Brain pericyte (primary cell): Measurements from ENCODE around the gene TEC.

Experiments
- DNase-seq: peaks from one replicate; pipeline ENCODE4 v3.0.0-alpha.2; 2012; ENCODE audit warnings: low read depth, low spot score

Gene TEC

DNA sequence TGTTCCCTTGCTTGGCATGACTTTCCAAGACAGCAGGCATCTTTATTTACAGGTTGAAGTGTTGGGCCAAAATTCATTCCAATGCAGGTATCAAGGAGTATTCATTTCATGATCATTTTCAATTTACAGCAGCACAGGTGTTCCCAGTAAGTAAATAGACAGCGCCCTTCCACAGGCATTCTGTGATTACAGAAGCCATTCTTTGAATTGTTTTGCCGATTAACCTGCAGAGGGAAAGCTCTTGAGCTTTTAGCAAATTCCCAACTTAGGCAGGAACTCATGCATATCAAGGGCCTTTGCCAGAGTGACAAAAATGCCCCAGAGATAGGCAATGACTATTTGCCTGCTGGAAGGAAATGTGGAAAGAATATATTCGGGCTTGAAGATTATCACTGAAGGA is 142.4 kb downstream of the TEC start:
- DNase-seq, result no peak

DNA sequence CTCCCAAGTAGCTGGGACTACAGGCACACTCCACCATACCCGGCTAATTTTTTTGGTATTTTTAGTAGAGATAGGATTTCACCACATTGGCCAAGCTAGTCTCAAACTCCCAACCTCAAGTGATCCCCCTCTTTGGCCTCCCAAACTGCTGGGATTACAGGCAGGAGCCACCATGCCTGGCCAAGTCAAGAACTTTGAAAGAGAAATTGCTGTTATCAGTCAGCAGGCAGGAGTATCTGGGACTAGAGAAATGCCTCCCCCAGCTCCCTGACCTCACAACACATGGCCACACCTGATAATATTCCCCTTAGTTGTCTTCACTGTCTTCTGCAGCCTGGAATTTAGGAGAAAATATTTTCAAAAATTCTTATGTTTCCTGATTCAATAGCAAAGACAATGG is 143.0 kb downstream of the TEC start:
- no peak for DNase-seq

DNA sequence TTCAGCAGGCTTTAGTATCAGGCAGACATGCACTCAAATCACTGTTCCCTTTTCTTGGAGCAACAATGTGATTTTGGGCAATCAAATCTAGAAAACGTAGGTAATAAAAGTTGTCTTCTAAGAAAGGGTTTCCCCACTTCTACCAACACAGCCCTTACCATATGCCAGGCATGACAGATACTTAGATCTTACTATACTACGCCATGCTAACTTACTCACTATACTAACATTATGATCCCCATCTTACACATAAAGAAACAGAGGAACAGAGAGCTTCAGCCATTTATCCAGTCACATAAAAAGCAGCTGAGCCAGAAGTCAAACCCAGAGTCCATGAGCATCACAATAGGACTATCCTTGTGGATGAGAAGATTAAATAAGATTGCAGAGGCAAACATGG is 144.8 kb downstream of the TEC start:
- no peak for DNase-seq

DNA sequence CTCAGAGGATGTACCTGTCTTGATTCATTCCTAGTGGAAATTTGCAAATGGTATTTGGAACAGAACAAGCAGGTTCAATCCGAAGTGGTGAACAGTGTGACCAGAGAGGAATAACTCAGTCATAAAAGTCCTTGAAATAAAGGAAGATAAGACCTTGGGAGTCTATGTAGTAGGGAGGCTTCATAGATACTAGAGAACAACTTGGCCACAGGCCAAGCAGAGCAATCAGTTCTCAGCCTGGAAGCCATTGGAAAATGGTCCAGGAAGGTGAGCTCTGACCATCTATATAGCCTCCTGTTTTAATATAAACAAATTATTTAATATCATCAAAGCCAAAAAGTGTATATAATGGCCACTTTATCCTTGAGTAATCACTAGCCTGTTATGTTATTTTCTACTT is 146.9 kb downstream of the TEC start:
- no peak for DNase-seq

DNA sequence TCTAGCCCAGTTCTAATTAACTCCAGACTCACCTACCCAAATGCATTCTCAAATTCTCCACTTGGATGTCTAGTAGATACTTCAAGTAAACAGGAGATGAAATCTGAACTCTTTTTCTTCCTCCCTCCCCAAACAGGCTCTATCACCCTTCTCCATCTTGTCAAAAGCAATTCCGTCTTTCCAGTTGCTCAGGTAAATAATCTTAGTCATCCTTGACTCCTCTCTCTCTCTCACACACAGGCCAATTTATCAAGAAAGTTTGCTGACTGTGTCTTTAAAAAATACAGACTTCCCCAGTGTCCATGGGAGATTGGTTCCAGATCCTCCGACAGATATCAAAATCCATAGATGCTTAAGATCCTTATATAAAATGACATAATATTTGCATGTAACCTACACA is 148.5 kb downstream of the TEC start:
- DNase-seq, result no peak

DNA sequence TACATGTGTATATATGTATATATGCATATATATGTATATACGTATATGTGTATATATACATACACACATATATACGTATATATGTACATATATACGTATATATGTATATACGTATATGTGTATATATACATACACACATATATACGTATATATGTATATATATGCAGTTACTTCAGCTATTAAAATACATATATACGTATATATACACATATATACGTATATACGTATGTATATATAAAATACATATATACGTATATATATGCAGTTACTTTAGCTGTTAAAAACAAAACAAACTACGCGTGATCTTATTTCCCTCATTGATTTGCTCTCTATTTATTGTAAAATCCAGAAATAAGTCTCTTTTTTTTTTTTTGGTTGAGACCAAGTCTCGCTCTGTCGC is 149.5 kb downstream of the TEC start:
- DNase-seq, result no peak

DNA sequence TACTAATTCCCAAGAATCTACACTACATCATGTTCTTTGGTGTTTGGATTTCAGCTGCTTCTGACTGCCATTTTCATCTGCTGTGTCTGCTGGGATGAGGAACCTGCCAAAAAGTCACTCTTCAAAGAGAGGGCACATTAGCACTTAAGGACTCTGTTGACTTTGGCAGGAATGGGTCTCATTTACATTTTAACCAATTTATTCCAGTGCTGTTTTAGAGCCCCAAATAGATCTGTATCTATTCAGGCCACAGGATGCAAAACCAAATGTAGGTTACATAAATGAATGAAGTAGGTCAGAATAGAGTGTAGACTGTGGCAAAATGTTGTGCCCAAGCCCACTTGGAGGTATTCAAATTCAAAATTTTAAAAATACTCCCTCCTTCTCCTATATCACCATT is 150.0 kb downstream of the TEC start:
- no peak for DNase-seq

DNA sequence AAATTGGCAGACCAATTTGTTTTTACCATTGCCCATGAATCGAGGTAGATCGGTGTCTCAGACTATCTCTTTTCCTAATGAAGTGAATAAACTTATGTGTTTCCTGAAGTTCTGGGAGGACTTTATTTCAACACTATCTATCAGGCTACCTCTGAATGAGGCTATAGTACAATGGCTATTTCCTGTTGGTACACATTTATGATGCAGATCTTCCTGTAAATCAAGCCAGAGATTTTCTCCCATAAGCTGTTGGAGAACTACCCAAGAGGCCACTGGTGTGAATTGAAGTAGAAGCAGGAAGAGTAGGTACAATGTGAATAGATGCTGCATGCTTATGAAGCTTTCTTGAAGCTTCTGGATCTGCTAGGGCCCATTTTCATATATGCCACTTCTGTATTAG is 151.6 kb downstream of the TEC start:
- DNase-seq, result no peak

DNA sequence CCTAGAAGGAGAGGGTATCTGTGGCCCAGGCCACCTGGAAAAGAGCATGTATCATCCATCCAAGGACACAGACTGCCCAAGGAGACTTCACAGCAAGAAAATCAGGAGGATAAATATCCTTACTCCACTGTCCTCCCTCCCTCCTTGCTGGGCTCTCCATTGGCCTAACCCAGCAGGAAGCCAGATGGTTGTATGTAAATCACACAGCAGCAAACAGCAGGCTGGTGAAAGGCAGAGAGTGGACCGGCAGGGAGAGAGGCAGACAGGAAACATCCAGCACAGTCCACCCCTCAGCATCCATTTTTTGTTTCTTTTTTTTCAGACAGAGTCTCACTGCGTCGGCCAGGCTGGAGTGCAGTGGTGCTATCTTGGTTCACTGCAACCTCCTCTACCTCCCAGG is 153.1 kb downstream of the TEC start:
- DNase-seq, result no peak

DNA sequence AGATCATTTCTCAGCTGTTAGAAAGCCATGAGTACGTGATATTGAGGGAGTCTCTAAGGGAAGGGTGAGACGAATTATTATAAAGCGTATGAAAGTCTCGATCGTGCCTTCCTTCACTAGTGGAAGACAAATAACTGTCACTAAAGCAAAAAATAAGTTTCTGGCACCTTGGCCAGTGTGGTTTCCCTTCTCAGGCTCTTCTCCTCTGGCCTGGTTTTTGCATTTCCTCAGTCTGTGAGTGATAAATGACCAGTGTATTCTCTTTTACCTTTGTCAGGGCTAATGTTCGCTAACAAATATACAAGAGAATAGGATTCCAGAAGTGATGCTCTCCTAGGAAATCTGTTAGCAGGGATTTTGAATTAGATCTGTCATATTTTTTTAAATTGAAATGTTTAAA is 155.2 kb downstream of the TEC start:
- no peak for DNase-seq

DNA sequence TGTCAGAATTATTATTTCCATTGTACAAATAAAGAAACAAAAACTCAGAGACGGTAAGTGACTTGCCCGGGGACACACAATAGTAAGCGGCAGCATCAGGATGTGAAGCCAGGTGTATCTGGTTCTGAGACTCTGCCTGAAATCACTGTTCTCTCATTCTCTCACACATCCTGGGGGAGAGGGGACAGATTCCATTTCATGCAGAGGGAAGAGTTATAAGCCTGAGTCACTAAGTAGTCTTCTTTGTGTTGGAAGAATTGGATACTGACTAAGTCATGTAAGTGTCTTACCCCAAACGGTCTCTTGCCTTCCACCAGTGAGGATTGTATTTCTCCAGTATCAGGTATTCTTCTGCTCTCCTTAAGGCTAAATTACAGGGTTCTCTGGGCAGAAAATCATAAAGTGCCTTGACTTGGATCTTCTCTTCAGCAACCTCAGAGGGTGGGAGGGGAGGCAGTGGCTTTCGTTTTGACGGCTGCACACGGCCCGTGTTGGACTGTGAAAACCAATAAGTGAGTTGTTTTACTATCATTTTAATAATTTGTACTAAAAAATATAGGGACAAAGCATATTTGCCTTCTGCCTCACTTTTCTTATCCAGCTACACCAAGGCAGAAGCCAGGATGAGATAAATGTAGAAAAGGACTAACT is 157.5 kb downstream of the TEC start:
- DNase-seq, result no peak

DNA sequence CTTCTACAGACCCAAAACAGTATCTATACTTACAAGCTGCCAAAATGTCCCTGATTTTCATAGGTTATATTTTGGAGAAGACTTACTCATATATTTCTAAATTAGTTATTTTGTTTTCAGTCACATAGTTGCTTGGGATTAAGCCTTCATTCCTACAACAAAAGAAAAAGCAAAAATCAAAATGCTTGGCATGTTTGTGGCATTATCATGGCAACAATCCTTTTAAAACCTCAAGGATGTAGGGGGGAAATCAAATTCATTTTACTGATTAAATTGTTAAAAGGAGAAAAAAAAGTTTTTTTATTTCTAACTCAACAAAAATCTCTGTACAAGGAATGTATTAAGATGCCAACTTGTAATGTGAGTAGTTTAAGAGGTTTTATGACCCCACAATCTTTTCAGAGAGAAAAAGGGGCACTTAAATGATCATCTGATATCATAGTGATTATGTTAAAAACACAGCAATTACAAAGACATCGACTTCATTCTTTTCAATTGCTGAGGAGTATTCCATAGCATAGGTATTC is 159.1 kb downstream of the TEC start:
- no peak for DNase-seq

DNA sequence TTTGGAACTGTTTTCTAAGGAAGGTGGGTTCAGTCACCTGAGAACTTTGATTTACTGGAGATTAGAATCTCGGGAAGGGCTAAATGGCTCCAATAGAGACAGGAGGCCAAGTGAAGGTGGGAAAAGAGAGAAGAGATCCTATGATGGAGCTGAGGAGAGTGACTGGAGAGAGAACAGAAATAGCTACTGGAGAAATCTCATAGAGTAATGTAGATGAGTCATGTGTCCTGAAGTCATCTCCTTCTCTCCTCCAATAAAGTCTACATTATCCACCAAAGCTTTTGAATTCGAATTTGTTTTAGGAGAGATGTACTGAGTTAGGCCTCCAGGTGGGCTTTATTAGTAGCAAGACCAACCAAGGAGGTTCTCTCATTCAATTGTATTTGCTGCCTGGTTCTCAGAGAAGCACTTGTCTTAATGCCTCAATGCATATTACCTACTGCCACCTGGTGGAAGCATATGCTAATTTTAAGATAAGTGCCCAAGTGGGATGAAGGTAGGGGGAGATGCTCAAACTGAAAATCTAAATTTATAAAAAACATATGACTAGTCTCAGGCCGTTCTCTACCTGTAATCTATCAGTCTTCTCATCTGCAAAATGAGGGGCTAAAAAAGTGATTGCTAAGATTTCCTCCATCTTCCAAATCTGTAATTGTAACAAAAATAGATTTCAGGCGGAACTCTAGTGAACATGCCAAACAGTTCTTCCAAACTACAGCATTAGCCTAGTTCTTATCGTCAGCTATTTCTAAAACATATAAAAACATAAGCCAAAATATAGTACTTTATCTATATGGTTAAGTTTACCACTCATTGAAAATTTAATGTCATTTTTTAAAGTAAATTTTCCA is 160.0 kb downstream of the TEC start:
- DNase-seq, result no peak

DNA sequence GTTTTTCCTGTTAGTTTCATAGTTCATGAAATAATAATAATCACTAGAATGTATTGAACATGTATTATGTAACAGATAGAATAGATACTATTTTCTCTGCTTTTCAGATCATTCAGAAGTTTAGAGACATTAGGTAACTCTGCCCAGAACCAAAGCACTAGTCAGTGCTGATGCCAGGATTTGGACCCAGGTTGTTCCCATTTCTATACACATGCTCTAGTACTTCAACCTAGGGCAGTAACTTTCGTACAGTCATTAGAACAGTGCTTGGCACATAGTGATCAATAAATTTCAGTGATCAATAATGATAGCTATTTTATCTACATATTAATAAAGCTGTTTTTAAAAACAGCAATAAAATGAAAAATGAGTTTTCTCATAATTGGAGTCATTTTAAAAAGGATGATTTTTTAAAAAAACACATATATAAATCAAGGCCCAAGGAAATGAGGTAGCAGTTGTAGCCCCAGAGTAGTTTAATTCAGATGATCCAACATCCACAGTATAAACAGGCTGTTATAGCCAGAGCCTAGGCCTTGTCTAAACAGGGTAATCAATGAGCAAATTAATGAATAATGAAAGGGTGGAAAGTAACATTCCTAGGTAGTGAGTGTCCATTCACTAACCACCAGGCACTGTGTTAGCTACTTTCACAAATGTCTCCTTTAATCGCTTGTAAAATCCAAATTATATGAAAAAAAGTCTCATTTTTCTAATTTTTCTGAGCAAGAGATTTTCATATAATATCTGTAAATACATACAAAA is 161.1 kb downstream of the TEC start:
- no peak for DNase-seq

DNA sequence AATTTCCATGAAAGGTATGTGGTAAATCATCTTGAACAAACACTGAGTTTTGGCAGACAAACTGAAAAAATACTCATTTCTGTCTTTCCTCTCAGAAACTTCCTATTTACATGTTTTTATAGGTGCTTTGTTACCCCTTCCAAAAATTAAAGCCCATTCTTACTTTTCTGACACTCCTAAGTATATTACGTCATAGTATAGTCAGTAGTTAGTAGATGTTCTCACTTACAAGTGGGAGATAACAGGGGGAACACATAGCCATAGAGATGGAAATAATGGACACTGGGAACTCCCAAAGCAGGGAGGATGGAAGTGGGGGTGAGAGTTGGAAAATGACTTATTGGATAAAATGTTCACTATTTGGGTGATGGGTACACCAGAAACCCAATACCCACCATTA is 164.4 kb downstream of the TEC start:
- DNase-seq, result no peak

DNA sequence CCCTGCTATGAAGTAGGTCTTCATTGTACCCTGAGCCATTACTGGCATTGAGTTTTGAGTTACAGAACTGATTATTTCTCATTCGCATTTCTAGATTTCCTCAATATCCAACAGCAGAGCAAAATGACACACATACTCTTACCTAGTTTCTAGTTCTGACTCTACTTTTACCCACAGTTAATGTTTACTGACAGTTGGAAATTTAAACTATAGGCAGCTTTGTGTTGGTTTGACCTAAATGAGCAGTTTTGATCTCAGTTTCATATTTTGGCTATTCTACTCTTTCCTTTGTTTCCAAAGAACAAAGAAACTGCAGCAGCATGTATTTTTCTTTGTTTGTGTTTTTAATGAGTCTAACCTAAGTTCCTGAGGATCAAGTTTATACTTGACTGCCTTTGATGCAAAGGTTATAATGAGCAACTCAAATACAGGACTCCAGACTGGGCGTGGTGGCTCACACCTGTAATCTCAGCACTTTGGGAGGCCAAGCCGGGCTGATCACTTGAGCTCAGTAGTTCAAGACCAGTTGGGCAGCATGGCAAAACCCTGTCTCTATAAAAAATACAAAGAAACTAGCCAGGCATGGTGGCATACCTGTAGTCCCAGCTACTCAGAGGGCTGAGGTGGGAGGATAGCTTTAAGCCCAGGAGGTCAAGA is 166.0 kb downstream of the TEC start:
- DNase-seq, result no peak

DNA sequence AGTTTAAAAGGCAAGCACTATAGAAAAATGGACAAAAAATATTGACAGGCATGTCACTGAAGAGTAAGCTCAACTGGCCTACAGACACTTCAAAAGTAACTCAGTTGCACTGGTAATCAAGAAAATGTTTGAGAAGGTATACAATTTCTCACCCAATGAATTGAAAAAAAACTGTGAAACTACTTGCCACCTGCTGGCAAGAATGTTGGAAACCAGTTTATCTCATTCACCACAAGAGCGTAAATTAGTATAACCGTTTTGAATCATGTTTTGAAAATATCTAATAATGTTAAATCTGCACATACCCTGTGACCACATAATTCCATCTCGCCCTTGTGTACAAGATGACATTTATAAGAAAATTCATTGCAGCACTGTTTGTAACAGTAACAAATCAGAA is 167.3 kb downstream of the TEC start:
- no peak for DNase-seq

DNA sequence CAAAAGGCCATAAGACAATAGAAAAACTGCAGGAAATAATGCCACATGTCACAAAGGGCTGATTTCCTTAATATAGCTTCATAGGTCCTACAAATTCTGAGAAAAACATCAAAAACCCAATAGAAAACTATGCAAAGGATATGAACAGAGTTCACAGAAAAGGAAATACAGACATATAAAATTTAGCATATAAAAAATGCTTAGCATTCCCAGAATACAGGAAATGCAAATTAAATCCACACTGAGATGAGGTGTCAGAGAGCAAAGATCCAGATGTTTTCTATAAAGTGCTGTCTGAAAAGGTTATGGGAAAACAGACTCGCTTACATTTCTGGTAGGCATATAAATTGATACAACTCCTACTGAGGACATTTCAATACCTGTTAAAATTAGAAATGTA is 169.4 kb downstream of the TEC start:
- no peak for DNase-seq

DNA sequence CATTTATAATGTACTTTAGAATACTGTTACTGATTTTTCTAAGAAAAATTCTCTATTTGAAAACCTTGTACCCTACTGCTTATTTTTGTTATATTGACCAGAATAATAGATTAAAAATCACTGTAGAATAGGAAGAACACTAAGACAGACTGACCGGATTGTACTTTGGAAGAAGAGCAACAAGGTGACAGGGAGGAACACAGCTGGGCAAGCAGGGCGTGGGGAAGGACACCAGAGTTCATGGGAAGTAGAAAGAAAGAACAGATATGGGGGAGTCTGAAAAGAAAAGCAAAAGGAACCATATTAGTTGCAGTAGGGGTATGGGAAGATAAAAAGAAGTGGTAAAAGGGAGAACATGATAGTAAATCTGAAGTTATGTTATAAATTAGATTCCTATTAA is 174.2 kb downstream of the TEC start:
- no peak for DNase-seq

DNA sequence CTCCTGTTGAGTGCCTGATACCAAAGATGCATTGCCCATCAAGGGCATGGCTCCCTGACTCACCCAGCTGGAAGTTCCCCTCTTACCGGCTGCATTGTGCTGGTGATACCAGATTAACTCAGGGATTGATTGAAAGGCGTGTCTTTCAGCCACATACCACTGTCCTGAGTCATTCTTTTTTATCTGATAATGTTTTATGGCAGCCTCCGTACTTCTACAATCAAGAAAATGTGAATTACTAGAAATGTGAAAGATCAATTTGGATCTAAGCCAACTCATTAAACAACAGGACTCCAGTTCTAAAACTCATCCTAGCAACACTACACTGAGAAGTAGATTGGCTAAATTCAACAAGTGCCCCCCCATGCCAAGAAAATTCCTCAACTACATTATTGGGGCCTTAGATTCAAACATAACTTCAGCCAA is 175.6 kb downstream of the TEC start:
- DNase-seq, result no peak

DNA sequence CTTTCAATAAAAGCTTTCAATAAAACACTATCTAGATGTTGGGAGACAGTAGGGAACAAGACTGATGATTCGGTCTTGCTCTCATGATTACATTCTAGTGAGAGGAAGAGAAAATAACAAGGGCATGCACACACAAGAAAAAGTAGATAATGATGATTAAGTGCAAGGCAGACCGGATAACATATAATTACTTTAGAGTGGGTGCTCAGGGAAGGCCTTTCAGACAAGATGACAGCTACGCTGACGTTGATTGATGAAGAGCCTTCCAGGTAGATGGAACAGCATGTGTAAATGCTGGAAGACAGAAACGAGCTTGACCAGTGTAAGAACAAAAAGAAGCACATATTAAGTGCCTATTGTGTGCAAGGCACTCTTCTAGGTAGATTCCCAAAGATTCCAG is 179.0 kb downstream of the TEC start:
- no peak for DNase-seq
